Ecto neural progenitor cell (in vitro differentiated cells): Measurements from ENCODE around the gene OR1D5.
"Not testable (repeated sequence)": the region's sequence is repeated elsewhere in the genome, so short reads cannot be mapped to it uniquely, and the experiment has no call there.

Experiments
- DNase-seq: peaks from one replicate; pipeline ENCODE4 v3.0.0-alpha.2; 2018; ENCODE audit warnings: low spot score

OR1D5 gene

GRCh38 chr17:3032258-3033247 is 30.9 kb downstream of the OR1D5 start:
- DNase-seq = peak; percentile 49

DNA sequence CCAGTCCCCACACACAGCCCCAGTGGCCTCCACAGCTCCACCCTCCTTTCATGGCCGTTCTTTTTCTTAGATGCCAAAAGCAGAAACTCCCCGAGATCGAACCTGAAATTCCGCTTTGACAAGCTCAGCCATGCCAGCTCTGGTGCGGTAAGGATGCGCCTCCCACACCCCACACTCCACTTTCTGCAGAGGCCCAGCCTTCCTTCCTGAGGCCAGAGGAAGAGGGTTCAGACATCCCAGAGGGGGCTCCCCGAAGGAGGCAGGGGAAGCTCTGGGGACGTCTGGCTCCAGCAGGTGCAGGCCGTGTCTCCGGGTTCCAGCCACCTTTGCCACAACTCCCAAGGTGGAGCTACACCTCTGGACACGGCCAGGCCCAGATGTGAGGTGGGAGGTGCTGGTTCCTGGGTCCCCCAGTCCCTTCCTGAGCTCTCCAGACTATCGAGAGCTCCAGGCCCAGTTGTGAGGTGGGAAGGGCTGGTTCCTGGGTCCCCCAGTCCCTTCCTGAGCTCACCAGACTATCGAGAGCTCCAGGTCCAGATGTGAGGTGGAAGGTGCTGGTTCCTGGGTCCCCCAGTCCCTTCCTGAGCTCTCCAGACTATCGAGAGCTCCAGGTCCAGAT is 32.4 kb downstream of the OR1D5 start:
- DNase-seq = not testable (repeated sequence)

DNA sequence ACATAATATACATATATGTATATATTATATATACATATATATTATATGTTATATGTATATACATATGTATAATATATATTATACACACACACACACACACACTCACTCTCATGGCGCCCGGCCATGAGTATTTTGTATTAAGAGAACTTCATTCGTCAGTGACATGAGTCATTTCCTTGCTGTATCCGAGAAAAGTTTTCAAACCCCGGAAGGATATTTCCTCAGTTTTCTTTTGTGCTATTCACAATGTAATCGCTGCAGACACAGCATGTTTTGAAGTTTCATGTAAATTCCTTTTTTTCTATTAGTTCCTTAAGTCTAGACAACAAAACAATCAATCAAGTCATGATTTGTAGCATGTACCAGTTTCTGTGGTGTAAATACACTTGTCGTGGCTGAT is 33.3 kb downstream of the OR1D5 start:
- DNase-seq = no peak

DNA sequence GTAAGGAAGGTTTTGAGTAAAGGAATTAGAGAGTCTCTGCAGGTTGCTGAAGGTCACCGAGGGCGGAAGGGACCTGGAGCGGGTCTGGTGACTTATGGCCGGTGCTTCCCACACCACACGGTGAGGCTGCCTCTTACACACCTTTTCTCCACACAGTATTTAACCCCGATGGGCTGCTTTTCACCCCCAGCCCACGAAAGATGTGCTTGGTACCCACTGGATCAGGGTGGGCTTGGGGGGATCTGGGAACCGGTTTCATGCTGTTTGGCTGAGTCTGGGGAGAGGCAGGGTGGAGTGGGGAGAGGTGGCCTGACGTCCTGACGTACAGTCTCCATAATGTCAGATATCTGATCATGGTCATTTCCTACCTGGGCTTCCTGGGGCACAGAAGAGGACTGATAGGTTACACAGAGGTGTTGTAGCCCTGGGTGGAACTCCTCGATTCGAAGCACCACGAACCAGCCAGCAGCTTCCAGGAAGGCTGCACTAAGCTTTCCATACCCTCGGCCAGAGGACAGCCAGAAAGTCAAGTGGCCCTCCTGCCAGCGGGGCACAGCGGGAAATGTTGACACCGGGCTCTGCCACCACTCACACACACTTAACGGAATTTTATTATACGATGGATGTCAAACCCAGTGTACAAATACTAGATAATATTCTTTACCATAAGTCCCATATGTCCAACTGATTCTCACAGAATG is 34.0 kb downstream of the OR1D5 start:
- DNase-seq = no peak

DNA sequence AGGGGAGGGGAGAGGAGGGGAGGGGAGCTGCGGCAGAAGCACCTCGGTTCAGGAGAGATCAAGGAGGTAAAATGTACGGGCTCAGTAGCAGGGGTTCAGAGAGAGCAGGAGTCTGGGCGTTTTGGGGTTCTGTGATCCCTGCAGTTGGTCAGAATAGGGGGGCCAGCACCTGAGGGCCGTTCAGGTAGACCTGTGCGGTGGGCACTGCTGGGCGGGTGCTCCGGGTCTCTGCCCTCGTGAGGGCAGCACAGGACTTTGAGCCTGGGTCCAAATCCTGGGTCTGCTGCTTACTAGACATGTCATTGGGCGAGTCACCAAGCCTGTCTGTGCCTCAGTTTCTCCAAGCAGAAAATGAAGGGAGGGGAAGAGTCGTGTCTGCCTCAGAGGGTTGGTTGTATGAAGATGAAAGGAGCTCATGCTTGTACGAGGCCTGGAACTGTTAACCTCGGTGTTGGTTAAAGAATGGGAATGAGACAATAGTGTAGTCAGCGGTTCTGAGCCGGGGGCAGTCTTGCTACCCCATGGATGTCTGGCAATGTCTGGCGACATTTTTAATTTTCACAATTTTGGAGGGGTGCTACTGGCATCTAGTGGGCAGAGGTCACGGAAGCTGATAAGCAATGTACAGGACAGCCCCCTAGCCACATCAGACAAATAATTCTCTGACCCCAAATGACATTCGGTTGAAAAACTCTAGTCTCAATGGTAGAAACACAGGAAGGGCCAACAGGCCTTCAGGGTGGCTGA is 35.4 kb downstream of the OR1D5 start:
- no peak for DNase-seq

DNA sequence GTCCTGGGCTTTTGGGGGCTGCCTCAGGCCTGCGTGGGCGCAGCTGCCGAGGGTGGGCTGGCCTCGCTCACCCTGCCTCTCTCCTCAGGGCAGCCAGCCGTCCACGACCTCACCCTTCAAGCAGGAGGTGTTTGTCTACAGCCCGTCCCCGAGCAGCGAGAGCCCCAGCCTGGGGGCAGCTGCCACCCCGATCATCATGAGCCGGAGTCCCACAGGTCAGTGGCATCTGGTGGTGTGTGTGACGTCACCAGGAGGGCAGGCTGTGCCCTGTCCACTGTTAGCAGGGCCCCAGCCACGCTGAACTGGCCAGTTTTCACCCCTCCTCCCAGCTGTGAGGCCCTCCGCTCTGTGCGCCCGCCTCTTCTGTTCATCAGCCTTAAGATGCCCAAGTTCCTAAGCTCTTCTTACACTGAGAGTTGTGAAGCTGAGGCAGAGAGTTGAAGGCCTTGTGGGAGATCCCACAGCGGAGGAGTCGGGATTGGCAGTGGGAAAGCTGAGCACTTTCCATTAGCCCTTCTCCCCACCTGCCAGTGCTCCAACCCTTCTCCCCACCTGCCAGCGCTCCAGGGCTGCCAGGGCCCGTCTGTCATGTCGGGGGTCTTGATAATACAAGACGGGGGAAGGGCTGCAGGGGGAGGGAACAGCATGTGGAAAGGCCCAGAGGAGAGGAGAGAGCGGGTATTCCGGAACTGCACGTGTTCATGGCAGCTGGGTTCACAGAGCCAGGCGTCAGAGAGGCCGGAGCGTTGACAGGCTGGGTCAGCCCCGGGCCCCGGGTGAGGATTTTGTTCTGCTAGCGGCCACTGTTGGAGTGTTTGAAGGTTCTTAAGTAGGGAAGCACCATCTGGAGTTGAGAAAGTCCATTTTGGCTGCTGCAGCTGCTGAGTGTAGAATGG is 36.3 kb downstream of the OR1D5 start:
- no peak for DNase-seq

DNA sequence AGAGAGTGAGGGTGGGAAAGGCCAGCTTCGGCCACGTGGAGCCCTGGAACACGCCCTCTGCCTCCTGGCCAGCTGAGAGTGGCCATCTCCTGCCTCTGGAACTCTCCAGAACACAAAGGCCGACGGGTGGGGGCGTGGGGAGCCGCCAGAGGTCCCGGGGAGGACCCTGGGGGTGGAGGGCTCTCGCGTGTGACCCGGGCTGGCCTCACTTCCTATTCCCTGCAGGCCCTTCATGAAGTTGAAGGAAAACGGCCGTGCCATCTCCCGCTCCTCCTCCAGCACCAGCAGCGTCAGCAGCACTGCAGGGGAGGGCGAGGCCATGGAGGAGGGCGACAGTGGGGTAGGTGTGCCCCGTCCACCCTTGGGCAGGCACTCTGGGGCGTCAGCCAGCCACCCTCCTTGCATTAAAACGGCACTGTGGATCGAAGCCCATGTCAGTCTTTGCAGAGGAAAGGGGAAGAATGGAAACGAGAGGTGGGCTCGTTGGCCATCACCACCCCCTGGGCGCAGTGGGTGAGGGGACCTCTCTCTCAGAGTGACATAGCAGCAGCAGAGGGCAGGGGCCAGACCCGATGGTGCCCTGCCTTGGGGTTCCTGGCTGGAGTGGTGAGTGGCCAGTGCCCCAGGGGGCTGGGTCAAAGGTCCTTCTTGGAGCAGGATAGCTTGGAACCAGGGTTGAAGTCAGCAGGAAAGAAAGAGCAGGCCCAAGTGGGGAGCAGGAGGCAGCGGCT is 37.1 kb downstream of the OR1D5 start:
- DNase-seq = no peak

DNA sequence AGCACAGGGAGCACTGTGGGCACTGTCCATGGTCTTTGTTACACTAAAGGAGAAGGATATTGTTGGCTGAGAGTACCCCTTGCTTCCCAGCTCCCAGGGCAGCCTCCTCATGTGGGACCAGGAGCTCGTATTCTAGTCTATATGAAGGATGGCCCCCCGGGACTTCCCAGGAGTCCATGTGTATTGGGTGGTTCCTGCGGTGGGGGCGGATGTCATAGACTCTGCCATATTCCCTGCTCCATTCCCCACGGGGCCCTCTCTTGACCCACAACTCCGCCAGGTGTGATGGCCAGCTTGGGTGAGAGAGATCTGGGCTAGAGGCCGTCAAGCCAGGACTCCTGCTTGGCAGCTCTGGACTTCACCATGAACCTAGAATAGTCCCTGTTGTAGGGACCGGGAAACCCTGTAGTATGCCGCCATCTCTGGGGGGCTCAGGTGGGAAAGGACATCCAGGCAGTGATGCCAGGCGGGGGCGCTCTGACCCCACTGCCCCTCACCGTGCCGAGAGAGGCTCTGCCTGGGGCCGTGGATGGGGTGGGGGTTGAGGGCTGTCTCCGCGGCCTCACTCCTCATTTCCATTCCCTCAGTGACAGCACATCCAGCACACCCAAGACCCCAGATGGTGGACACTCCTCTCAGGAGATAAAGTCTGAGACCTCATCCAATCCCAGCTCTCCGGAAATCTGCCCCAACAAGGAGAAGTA is 37.8 kb downstream of the OR1D5 start:
- no peak for DNase-seq

DNA sequence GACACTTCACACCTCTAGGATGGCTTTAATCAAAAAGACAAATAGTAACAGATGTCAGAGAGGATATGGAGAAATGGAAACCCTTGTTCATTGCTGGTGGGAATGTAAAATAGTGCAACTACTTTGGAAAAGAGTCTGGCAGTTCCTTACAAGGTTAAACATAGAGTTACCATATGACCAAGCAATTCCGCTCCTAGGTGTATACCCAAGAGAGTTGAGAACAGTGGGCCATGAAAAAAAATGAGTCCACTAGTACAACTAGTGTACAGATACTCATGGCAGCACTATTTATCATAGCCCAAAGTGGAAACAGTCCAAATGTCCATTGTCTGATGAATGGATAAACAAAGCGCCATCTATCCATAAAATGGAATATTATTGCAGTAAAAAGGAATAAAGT is 39.1 kb downstream of the OR1D5 start:
- no peak for DNase-seq

DNA sequence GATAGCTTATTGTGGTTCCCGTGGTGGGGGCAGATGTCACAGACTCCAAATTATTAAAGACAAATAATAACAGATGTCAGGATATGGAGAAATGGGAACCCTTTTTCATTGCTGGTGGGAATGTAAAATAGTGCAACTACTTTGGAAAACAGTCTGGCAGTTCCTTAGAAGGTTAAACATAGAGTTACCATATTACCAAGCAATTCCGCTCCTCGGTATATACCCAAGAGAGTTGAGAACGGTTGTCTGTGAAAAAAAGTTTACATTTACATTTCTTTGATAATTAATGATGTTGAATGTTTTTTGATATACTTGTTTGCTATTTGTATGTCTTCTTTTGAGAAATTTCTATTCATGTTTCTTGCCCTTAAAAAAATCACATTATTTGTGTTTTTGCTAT is 41.2 kb downstream of the OR1D5 start:
- DNase-seq = no peak

DNA sequence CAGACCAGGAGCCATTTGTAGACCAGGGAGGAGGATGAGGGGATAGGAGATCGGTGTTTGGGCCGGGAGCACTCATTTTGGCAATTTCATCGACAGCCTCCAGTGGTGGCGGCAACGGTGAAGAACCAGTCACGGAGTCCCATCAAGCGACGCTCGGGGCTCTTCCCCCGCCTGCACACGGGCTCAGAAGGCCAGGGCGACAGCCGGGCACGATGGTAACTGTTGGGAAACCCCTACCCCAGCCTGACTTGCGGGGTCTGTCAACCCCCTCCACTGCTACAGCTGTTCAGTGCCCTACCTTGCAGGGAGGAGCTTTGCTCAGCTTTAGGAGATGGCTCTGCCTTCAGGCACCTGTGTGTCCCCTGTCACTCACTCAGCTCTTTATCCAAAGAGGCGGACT is 43.0 kb downstream of the OR1D5 start:
- DNase-seq = no peak

DNA sequence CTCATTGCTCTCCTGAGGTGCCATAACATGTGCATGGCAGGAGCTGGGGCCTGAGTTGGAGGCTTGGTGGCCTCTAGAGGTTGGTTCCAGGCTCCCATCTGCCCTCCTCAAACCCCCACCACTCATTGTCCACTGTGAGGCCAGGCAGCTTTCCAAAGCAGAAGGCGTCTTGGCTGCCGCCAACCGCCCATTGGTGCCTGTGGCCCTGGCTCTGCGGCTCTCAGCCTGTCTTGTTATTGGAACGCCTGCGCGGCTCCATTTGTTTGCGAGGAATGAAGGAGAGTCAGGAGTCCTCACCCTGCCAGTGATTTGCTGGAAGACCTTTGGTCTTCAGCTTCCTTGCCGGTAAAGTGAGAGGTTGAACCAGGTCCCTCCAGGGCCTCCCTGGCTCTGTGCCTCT is 43.6 kb downstream of the OR1D5 start:
- DNase-seq = no peak

DNA sequence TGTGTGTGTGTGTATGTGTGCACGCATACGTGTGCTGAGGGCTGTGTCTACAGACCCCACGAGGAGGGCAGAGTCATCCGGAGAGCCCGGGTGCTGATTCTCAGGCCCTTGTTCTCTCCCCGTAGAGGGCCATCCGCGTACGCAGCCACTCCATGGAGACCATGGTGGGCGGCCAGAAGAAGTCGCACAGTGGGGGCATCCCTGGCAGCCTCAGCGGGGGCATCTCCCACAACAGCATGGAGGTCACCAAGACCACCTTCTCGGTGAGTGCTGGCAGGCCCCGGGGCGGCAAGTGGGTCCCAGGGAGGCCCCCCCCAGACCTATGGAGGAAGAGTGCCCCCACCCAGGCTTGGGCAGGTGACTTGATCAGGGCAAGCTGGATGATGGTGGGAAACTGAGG is 45.5 kb downstream of the OR1D5 start:
- no peak for DNase-seq

DNA sequence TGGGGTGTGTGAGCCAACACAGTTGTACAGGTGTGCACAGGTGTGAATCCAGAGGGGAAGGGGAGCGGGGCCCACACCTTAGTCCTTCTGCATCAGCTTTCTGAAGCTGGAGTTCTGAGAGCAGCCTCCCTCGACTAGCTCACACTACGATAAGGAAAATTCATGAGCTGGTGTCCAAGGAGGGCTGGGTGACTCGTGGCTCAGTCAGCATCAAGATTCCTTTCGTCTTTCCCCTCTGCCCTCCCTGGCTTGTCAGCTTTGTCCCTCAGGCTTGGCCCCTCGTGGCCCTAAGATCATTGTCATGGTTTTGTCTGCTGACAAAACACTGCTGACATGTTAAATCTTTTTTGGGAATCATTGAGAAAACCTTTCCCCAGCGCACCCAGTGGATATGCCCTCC is 47.5 kb downstream of the OR1D5 start:
- DNase-seq = no peak

- peak; percentile 85 for DNase-seq
Observed at GRCh38 chr17:3012926-3013581, 50.4 kb downstream of the OR1D5 start.
